IMR-90 (cell line): ENCODE results near the gene RCL1. TPM values are rescaled to one million over a fixed set of nuclear protein-coding genes. Genes with fewer than 3 reads are reported as not detected.

ENCODE experiments used
- ATAC-seq: fragments of 200-7000 bp; cut with Tn5 transposase; 2 replicates; pipeline ENCODE4 v1.9.1; 2020; ENCODE audit warnings: low read depth, mild to moderate bottlenecking, moderate library complexity
- BruUV-seq: library from RNA; stranded (reverse); fragments of 400-500 nt; replicated peaks from 2 replicates; lab custom pipeline; 2021; lab: Mats Ljungman, UMichigan
- CTCF ChIA-PET: fragments of 300-600 bp; formaldehyde crosslinking; extraction: SDS; loops from one replicate; lab custom pipeline; 2021; ENCODE audit warnings: antibody characterized with exemption; lab: Yijun Ruan, JAX
- POLR2A ChIA-PET: fragments of 300-600 bp; sonication (Branson Sonifier 250); formaldehyde crosslinking; loops from one replicate; lab custom pipeline; 2022; ENCODE audit warnings: antibody characterized with exemption; ENCODE audit not compliant: unreplicated experiment; lab: Charles Lee
- DNase-seq: peaks from one replicate; pipeline ENCODE4 v3.0.0; 2013
- H2AFZ ChIP-seq: replicated peaks from 2 replicates; pipeline ENCODE3; 2013; ENCODE audit warnings: low read length, mild to moderate bottlenecking; ENCODE audit not compliant: poor library complexity
- H2AK5ac ChIP-seq: 2 replicates; pipeline ENCODE4 v1.6.1; 2013; ENCODE audit warnings: low read depth, low read length, inconsistent platforms
- H2AK9ac ChIP-seq: replicated peaks from 2 replicates; pipeline ENCODE3; 2013; ENCODE audit warnings: mild to moderate bottlenecking, low read depth, low read length, moderate library complexity; ENCODE audit not compliant: poor library complexity
- H2BK120ac ChIP-seq: 2 replicates; pipeline ENCODE4 v1.6.1; 2013; ENCODE audit warnings: low read depth, low read length, inconsistent platforms
- H2BK15ac ChIP-seq: 3 replicates; pipeline ENCODE4 v1.6.1; 2013; ENCODE audit warnings: low read depth, low read length, inconsistent platforms
- H2BK20ac ChIP-seq: 2 replicates; pipeline ENCODE4 v1.6.1; 2013; ENCODE audit warnings: low read depth, mild to moderate bottlenecking, inconsistent platforms, low read length, moderate library complexity
- H2BK5ac ChIP-seq: 2 replicates; pipeline ENCODE4 v1.6.1; 2013; ENCODE audit warnings: mild to moderate bottlenecking, low read depth, low read length, inconsistent platforms; ENCODE audit not compliant: poor library complexity, severe bottlenecking
- H3K14ac ChIP-seq: replicated peaks from 2 replicates; pipeline ENCODE4 v1.6.1; 2013; ENCODE audit warnings: low read depth, low read length, inconsistent platforms
- H3K18ac ChIP-seq: 2 replicates; pipeline ENCODE4 v1.6.1; 2013; ENCODE audit warnings: low read depth, low read length, control low read depth
- H3K23ac ChIP-seq: 2 replicates; pipeline ENCODE4 v1.6.1; 2013; ENCODE audit warnings: low read depth, low read length, inconsistent platforms
- H3K27ac ChIP-seq: 2 replicates; pipeline ENCODE4 v1.5.1; 2013; ENCODE audit warnings: mild to moderate bottlenecking, control low read depth, low read length; ENCODE audit not compliant: insufficient read depth
- H3K27me3 ChIP-seq: 2 replicates; pipeline ENCODE4 v1.6.1; 2013; ENCODE audit warnings: low read length; ENCODE audit not compliant: control insufficient read depth, insufficient read depth
- H3K36me3 ChIP-seq: 2 replicates; pipeline ENCODE4 v1.6.1; 2013; ENCODE audit warnings: low read length, mixed read lengths; ENCODE audit not compliant: control insufficient read depth, insufficient read depth
- H3K4ac ChIP-seq: 2 replicates; pipeline ENCODE4 v1.6.1; 2013; ENCODE audit warnings: low read depth, low read length, inconsistent platforms
- H3K4me1 ChIP-seq: 2 replicates; pipeline ENCODE4 v1.6.1; 2013; ENCODE audit warnings: low read length, mixed read lengths; ENCODE audit not compliant: control insufficient read depth, insufficient read depth
- H3K4me2 ChIP-seq: 2 replicates; pipeline ENCODE4 v1.6.1; 2013; ENCODE audit warnings: low read depth, mild to moderate bottlenecking, control low read depth, low read length, moderate library complexity
- H3K4me3 ChIP-seq: 2 replicates; pipeline ENCODE4 v1.5.1; 2013; ENCODE audit warnings: low read depth, mild to moderate bottlenecking, control low read depth, low read length, moderate library complexity; ENCODE audit not compliant: insufficient read depth
- H3K56ac ChIP-seq: 2 replicates; pipeline ENCODE4 v1.6.1; 2013; ENCODE audit warnings: low read length, inconsistent platforms; ENCODE audit not compliant: insufficient read depth; ENCODE audit errors: extremely low read depth
- H3K79me1 ChIP-seq, 2 experiments: 2 replicates each; pipeline ENCODE4 v1.6.1; 2013; ENCODE audit warnings: low read length in 2 of 2, inconsistent platforms in 1 of 2, low read depth in 1 of 2
- H3K9ac ChIP-seq: 2 replicates; pipeline ENCODE4 v1.6.1; 2013; ENCODE audit warnings: low read depth, low read length, control low read depth
- H3K9me1 ChIP-seq: 2 replicates; pipeline ENCODE4 v1.6.1; 2013; ENCODE audit warnings: low read length, inconsistent platforms; ENCODE audit not compliant: insufficient read depth
- H3K9me3 ChIP-seq: 2 replicates; pipeline ENCODE4 v1.6.1; 2013; ENCODE audit warnings: low read length; ENCODE audit not compliant: control insufficient read depth, insufficient read depth
- H4K20me1 ChIP-seq: 2 replicates; pipeline ENCODE4 v1.6.1; 2013; ENCODE audit warnings: low read length, inconsistent platforms; ENCODE audit not compliant: insufficient read depth
- H4K5ac ChIP-seq: 2 replicates; pipeline ENCODE4 v1.6.1; 2013; ENCODE audit warnings: mild to moderate bottlenecking, low read depth, low read length, control low read depth
- H4K8ac ChIP-seq, 2 experiments: 2 replicates each; pipeline ENCODE4 v1.6.1; 2013; ENCODE audit warnings: low read depth in 2 of 2, low read length in 2 of 2, control low read depth in 1 of 2, inconsistent platforms in 1 of 2
- H4K91ac ChIP-seq: 2 replicates; pipeline ENCODE4 v1.6.1; 2013; ENCODE audit warnings: low read depth, low read length, inconsistent platforms; ENCODE audit not compliant: insufficient read depth
- BHLHE40 ChIP-seq: fragments of 150-350 bp; IDR thresholded peaks from 2 replicates; pipeline ENCODE4 v1.6.1; 2016; ENCODE audit warnings: mild to moderate bottlenecking, low read depth, low read length
- CEBPB ChIP-seq: IDR thresholded peaks from 2 replicates; pipeline ENCODE4 v1.6.1; 2012; ENCODE audit warnings: low read depth, low read length, improper control_type of control experiment
- CHD1 ChIP-seq: IDR thresholded peaks from 2 replicates; pipeline ENCODE4 v1.6.1; 2012; ENCODE audit warnings: low read depth, low read length, improper control_type of control experiment
- CTCF ChIP-seq: conservative IDR thresholded peaks from 2 replicates; pipeline ENCODE4 v1.5.1; 2012; ENCODE audit warnings: mild to moderate bottlenecking, low read depth, low read length, improper control_type of control experiment
- ELK1 ChIP-seq: fragments of 150-350 bp; IDR thresholded peaks from 2 replicates; pipeline ENCODE4 v1.6.1; 2016; ENCODE audit warnings: low read depth, mild to moderate bottlenecking, low read length, moderate library complexity, borderline replicate concordance
- FOS ChIP-seq: fragments of 150-350 bp; IDR thresholded peaks from 2 replicates; pipeline ENCODE4 v1.6.1; 2016; ENCODE audit warnings: low read depth, low read length
- MAFK ChIP-seq: IDR thresholded peaks from 2 replicates; pipeline ENCODE4 v1.6.1; 2012; ENCODE audit warnings: low read depth, low read length, improper control_type of control experiment
- MAZ ChIP-seq: IDR thresholded peaks from 2 replicates; pipeline ENCODE4 v1.6.1; 2012; ENCODE audit warnings: low read depth, mild to moderate bottlenecking, low read length, improper control_type of control experiment, moderate library complexity, borderline replicate concordance
- MXI1 ChIP-seq: IDR thresholded peaks from 2 replicates; pipeline ENCODE4 v1.6.1; 2012; ENCODE audit warnings: low read depth, mild to moderate bottlenecking, low read length, moderate library complexity, borderline replicate concordance
- NFE2L2 ChIP-seq: fragments of 150-350 bp; IDR thresholded peaks from 2 replicates; pipeline ENCODE4 v1.6.1; 2016; ENCODE audit warnings: low read depth, mild to moderate bottlenecking, low read length
- POLR2A ChIP-seq: IDR thresholded peaks from 2 replicates; pipeline ENCODE4 v1.6.1; 2012; ENCODE audit warnings: mild to moderate bottlenecking, low read depth, low read length
- RAD21 ChIP-seq: IDR thresholded peaks from 2 replicates; pipeline ENCODE4 v1.6.1; 2012; ENCODE audit warnings: low read length, improper control_type of control experiment
- RCOR1 ChIP-seq: IDR thresholded peaks from 2 replicates; pipeline ENCODE4 v1.6.1; 2012; ENCODE audit warnings: mild to moderate bottlenecking, low read length, improper control_type of control experiment; ENCODE audit not compliant: insufficient replicate concordance
- RFX5 ChIP-seq: IDR thresholded peaks from 2 replicates; pipeline ENCODE4 v1.8.0; 2012; ENCODE audit warnings: low read depth, mild to moderate bottlenecking, low read length, moderate library complexity
- SMC3 ChIP-seq: fragments of 150-350 bp; IDR thresholded peaks from 2 replicates; pipeline ENCODE4 v1.6.1; 2016; ENCODE audit warnings: low read depth, mild to moderate bottlenecking, antibody characterized with exemption, low read length, moderate library complexity
- WGBS, 2 experiments: methylation state at CpG; one replicate each; pipeline versions ENCODE4 v1.1.5 to v1.1.7; 2013; ENCODE audit warnings: missing lambda C conversion rate in 2 of 2; ENCODE audit not compliant: insufficient read length in 1 of 2; ENCODE audit errors: extremely low coverage in 2 of 2; 5-methylcytosine and 5-hydroxymethylcytosine counted together
- dilution Hi-C: fragments of 300-500 bp; cut with HindIII; formaldehyde crosslinking; loops from one replicate; pipeline ENCODE4 v1.14.3; 2018; ENCODE audit warnings: low sequenced_read_pairs; ENCODE audit not compliant: unreplicated experiment
- in situ Hi-C: fragments of 300-500 bp; cut with MboI; formaldehyde crosslinking; loops from 3 replicates; pipeline ENCODE4 v1.14.3; 2019; ENCODE audit warnings: low sequenced_read_pairs, inconsistent platforms, mixed read lengths
- intact Hi-C: fragments of 100-400 bp; cut with micrococcal nuclease; formaldehyde crosslinking; loops from 2 replicates; pipeline ENCODE4 v1.10.0; 2022
- polyA plus RNA-seq, 3 experiments: library from polyadenylated mRNA; depleted of rRNA; stranded (reverse); fragments of >200 nt; gene quantifications; 2 replicates each; pipeline ENCODE4 v1.2.3, GENCODE V29; 2012; ENCODE audit warnings: low replicate concordance in 1 of 3
- total RNA-seq: library from RNA; depleted of rRNA; stranded (reverse); fragments of >200 nt; gene quantifications from 2 replicates; pipeline ENCODE4 v1.2.3, GENCODE V29; 2012
- TF ChIP-seq, protein P1 (sequence below): fragments of 150-350 bp; IDR thresholded peaks from 2 replicates; pipeline ENCODE4 v1.6.1; 2017; ENCODE audit warnings: mild to moderate bottlenecking, antibody characterized with exemption, low read length, low read depth

RCL1 gene
- total and polyA plus RNA-seq, 2 of the 4 experiments (the other 2 are of a cell fraction): 12.3 to 13.8 TPM

DNA sequence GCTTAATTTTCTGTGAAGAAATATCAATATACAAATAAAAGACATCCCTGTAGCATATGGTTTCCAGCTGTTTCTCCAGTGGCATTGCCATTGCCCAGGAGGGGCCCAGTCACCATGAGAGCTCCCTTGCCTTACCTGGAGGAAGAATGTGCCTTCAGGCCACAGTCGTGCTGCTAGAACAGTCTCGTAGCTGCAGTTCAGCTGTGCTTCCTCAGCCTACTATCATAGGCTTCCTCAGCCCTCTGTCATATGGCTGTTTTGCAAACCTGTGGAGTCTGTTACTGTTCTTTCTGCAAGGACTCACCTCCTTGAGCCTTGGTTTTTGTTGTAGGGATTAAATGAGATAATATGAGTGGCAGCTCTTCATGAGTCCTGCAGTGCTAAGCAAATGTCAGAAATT, 67.6 kb downstream of the RCL1 start:
- no peak overlapping the region for H3K56ac ChIP-seq
- no CpG with 5 or more reads among the region's 2 CpGs for WGBS, 2 experiments
- no peaks in the 10 kb centered on the region; the same call in 1 of the 2 replicates for H3K4me1 ChIP-seq
- H2AK9ac ChIP-seq: no peak overlapping the region
- no peak overlapping the region for H4K5ac ChIP-seq
- BruUV-seq: no TSS peak
- H3K4me2 ChIP-seq: no peak overlapping the region
- no peak overlapping the region for H3K23ac ChIP-seq
- H4K91ac ChIP-seq: no peak overlapping the region
- H3K27ac ChIP-seq: no peak overlapping the region
- H3K4ac ChIP-seq: no peak overlapping the region
- ChIA-PET CTCF (no interaction called here), POLR2A (no interaction called here)
- H3K14ac ChIP-seq: no peak overlapping the region
- H2BK20ac ChIP-seq: no peak overlapping the region
- peaks cover 0 to 3% of the 10 kb centered on the region in 2 experiments; a peak in 3 of 4 replicates for H3K79me1 ChIP-seq
- no peak overlapping the region for H2AFZ ChIP-seq
- H3K9me1 ChIP-seq: peaks cover 12% of the 10 kb centered on the region
- 0 out of 2 replicates have a peak, but pooled peaks cover 2% of the 10 kb centered on the region for H3K36me3 ChIP-seq
- ATAC-seq (no peak), DNase-seq (peak; percentile 4)
- dilution Hi-C loops: no loop called here
- TF ChIP-seq MAZ (no peak), RFX5 (no peak), MAFK (no peak), NFE2L2 (no peak), CHD1 (no peak), CEBPB (no peak), POLR2A (no peak), CTCF (no peak), MXI1 (no peak), FOS (no peak), SMC3 (no peak), RCOR1 (no peak), BHLHE40 (no peak), ELK1 (no peak), RAD21 (no peak)
- TF ChIP-seq, protein P1, sequence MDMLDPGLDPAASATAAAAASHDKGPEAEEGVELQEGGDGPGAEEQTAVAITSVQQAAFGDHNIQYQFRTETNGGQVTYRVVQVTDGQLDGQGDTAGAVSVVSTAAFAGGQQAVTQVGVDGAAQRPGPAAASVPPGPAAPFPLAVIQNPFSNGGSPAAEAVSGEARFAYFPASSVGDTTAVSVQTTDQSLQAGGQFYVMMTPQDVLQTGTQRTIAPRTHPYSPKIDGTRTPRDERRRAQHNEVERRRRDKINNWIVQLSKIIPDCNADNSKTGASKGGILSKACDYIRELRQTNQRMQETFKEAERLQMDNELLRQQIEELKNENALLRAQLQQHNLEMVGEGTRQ: no peak
- intact Hi-C loops: loop anchor here (5.0 kb wide), 1 partner anchor 68 kb away; the partner anchor contains the start of gene RCL1
- in situ Hi-C loops: no loop called here
- H3K9me3 ChIP-seq: no peaks in the 10 kb centered on the region
- H2BK5ac ChIP-seq: no peak overlapping the region
- no peak overlapping the region for H3K9ac ChIP-seq
- no peaks in the 10 kb centered on the region for H3K27me3 ChIP-seq
- no peak overlapping the region for H4K8ac ChIP-seq
- H4K20me1 ChIP-seq: no peaks in the 10 kb centered on the region
- H2BK120ac ChIP-seq: no peak overlapping the region
- H3K18ac ChIP-seq: no peak overlapping the region
- H3K4me3 ChIP-seq: no peak overlapping the region
- no peak overlapping the region for H2AK5ac ChIP-seq
- no peak overlapping the region for H2BK15ac ChIP-seq
